H1 (cell line): ENCODE measurements around the gene TMEM252. TPM values are rescaled to one million over a fixed set of nuclear protein-coding genes. Genes with fewer than 3 reads are reported as not detected.

Source experiments
- CTCF ChIA-PET: fragments of 300-600 bp; sonication (Branson Sonifier 250); formaldehyde crosslinking; loops from one replicate; lab custom pipeline; 2021; ENCODE audit not compliant: partially characterized antibody; lab: Charles Lee
- POLR2A ChIA-PET: fragments of 300-600 bp; sonication (Branson Sonifier 250); formaldehyde crosslinking; loops from one replicate; lab custom pipeline; 2021; ENCODE audit warnings: inconsistent platforms; ENCODE audit not compliant: partially characterized antibody; lab: Charles Lee
- DNase-seq, 2 experiments: peaks; one replicate each; pipeline versions ENCODE4 v3.0.0 to v3.0.0-alpha.2; 2010 to 2022; ENCODE audit warnings: low spot score in 2 of 2, low read depth in 1 of 2, mixed read lengths in 1 of 2
- FAIRE-seq: peaks from 2 replicates; lab custom pipeline; 2011; peaks lifted over from hg19 to GRCh38; lab: Jason Lieb, UNC
- H2AFZ ChIP-seq: 2 replicates; pipeline ENCODE4 v1.8.1; 2012; ENCODE audit warnings: low read length, inconsistent platforms
- H2AK5ac ChIP-seq: 2 replicates; pipeline ENCODE4 v1.6.1; 2013; ENCODE audit warnings: low read depth, low read length
- H2BK120ac ChIP-seq: replicated peaks from 2 replicates; pipeline ENCODE3; 2013; ENCODE audit warnings: low read depth, low read length, inconsistent platforms
- H2BK12ac ChIP-seq: 2 replicates; pipeline ENCODE4 v1.6.1; 2013; ENCODE audit warnings: low read depth, low read length
- H2BK15ac ChIP-seq: 2 replicates; pipeline ENCODE4 v1.6.1; 2013; ENCODE audit warnings: low read length
- H2BK20ac ChIP-seq: 2 replicates; pipeline ENCODE4 v1.6.1; 2013; ENCODE audit warnings: low read length
- H2BK5ac ChIP-seq: 2 replicates; pipeline ENCODE4 v1.6.1; 2013; ENCODE audit warnings: low read depth, low read length
- H3K14ac ChIP-seq: 2 replicates; pipeline ENCODE4 v1.6.1; 2013; ENCODE audit warnings: inconsistent platforms; ENCODE audit not compliant: insufficient read length
- H3K18ac ChIP-seq: 2 replicates; pipeline ENCODE4 v1.6.1; 2013; ENCODE audit warnings: low read length; ENCODE audit errors: extremely low read depth
- H3K23ac ChIP-seq: 2 replicates; pipeline ENCODE4 v1.6.1; 2013; ENCODE audit warnings: inconsistent platforms; ENCODE audit not compliant: insufficient read length
- H3K23me2 ChIP-seq: 2 replicates; pipeline ENCODE4 v1.6.1; 2013; ENCODE audit warnings: low read depth, low read length
- H3K27ac ChIP-seq: 2 replicates; pipeline ENCODE4 v1.6.1; 2011; ENCODE audit warnings: low read depth, low read length, inconsistent platforms
- H3K27me3 ChIP-seq, 4 experiments: replicated peaks in 1 of 4; 1 replicate in 1 of 4; 2 replicates in 3 of 4; pipeline versions ENCODE4 v1.6.1 to v1.8.1; 2011 to 2013; ENCODE audit warnings: low read length in 3 of 4, mild to moderate bottlenecking in 3 of 4, inconsistent platforms in 2 of 4, mixed read lengths in 2 of 4, moderate library complexity in 1 of 4; ENCODE audit not compliant: control insufficient read depth in 3 of 4, insufficient read depth in 3 of 4; ENCODE audit errors: extremely low read depth in 1 of 4
- H3K36me3 ChIP-seq, 4 experiments: 2 replicates each; pipeline versions ENCODE4 v1.6.1 to v1.8.1; 2011 to 2013; ENCODE audit warnings: mild to moderate bottlenecking in 4 of 4, low read length in 3 of 4, moderate library complexity in 2 of 4, control low read depth in 1 of 4, inconsistent platforms in 1 of 4; ENCODE audit not compliant: insufficient read depth in 4 of 4, control insufficient read depth in 2 of 4
- H3K4ac ChIP-seq: replicated peaks from 2 replicates; pipeline ENCODE3; 2013; ENCODE audit warnings: low read length, low read depth, mixed read lengths, inconsistent platforms; ENCODE audit not compliant: insufficient read length
- H3K4me1 ChIP-seq, 4 experiments: replicated peaks in 1 of 4; 1 replicate in 1 of 4; 2 replicates in 3 of 4; pipeline versions ENCODE4 v1.6.1 to v1.8.1; 2011 to 2013; ENCODE audit warnings: low read length in 3 of 4, inconsistent platforms in 2 of 4, mixed read lengths in 1 of 4; ENCODE audit not compliant: insufficient read depth in 4 of 4, control insufficient read depth in 3 of 4
- H3K4me2 ChIP-seq, 2 experiments: 2 replicates each; pipeline versions ENCODE4 v1.6.1 to v1.8.1; 2011 to 2013; ENCODE audit warnings: low read depth in 2 of 2, low read length in 2 of 2, control low read depth in 1 of 2, inconsistent platforms in 1 of 2, mild to moderate bottlenecking in 1 of 2; ENCODE audit not compliant: insufficient read depth in 1 of 2
- H3K4me3 ChIP-seq, 4 experiments: fragments of 200-600, 300-600 bp in 1 of 4; sonication (generic), shearing (Covaris generic), sonication (Bioruptor Twin) in 1 of 4; 2 replicates each; pipeline versions ENCODE4 v1.5.1 to v1.8.1; 2011 to 2016; ENCODE audit warnings: low read length in 4 of 4, low read depth in 3 of 4, control low read depth in 2 of 4, inconsistent platforms in 2 of 4, mild to moderate bottlenecking in 2 of 4, mixed read lengths in 1 of 4, moderate library complexity in 1 of 4; ENCODE audit not compliant: insufficient read depth in 2 of 4; ENCODE audit errors: extremely low read depth in 1 of 4
- H3K56ac ChIP-seq: replicated peaks from 2 replicates; pipeline ENCODE3; 2013; ENCODE audit warnings: low read depth, mild to moderate bottlenecking, mixed read lengths, low read length, inconsistent platforms; ENCODE audit not compliant: insufficient read length
- H3K79me1 ChIP-seq: 2 replicates; pipeline ENCODE4 v1.6.1; 2013; ENCODE audit warnings: low read depth, low read length, control low read depth
- H3K79me2 ChIP-seq, 2 experiments: 2 replicates each; pipeline versions ENCODE4 v1.6.1 to v1.8.1; 2012 to 2013; ENCODE audit warnings: low read length in 2 of 2, mild to moderate bottlenecking in 2 of 2, inconsistent platforms in 1 of 2; ENCODE audit not compliant: insufficient read depth in 2 of 2, control insufficient read depth in 1 of 2
- H3K9ac ChIP-seq, 4 experiments: replicated peaks in 1 of 4; 1 replicate in 1 of 4; 2 replicates in 3 of 4; pipeline versions ENCODE4 v1.6.1 to v1.8.1; 2011 to 2013; ENCODE audit warnings: low read depth in 3 of 4, low read length in 3 of 4, control low read depth in 2 of 4, mild to moderate bottlenecking in 2 of 4, moderate library complexity in 2 of 4, inconsistent platforms in 1 of 4; ENCODE audit errors: extremely low read depth in 1 of 4
- H3K9me3 ChIP-seq, 2 experiments: 2 replicates each; pipeline versions ENCODE4 v1.6.1 to v1.8.1; 2012 to 2013; ENCODE audit warnings: mild to moderate bottlenecking in 2 of 2, moderate library complexity in 2 of 2, control low read depth in 1 of 2, inconsistent platforms in 1 of 2, low read depth in 1 of 2, low read length in 1 of 2, mixed read lengths in 1 of 2; ENCODE audit not compliant: insufficient read depth in 2 of 2
- H4K20me1 ChIP-seq, 2 experiments: replicated peaks in 1 of 2; 2 replicates each; pipeline versions ENCODE3 to v1.8.1; 2011 to 2013; ENCODE audit warnings: inconsistent platforms in 2 of 2, low read length in 2 of 2, mild to moderate bottlenecking in 1 of 2; ENCODE audit not compliant: insufficient read depth in 2 of 2, control insufficient read depth in 1 of 2
- H4K5ac ChIP-seq: 2 replicates; pipeline ENCODE4 v1.6.1; 2013; ENCODE audit warnings: low read length, low read depth, mixed read lengths, inconsistent platforms; ENCODE audit not compliant: insufficient read length
- H4K8ac ChIP-seq: 2 replicates; pipeline ENCODE4 v1.8.0; 2013; ENCODE audit warnings: mild to moderate bottlenecking, moderate library complexity, low read length, inconsistent platforms; ENCODE audit not compliant: insufficient read depth; ENCODE audit errors: extremely low read depth
- H4K91ac ChIP-seq: replicated peaks from 2 replicates; pipeline ENCODE3; 2013; ENCODE audit warnings: low read length, mixed read lengths, inconsistent platforms; ENCODE audit not compliant: insufficient read length
- BRCA1 ChIP-seq: IDR thresholded peaks from 2 replicates; pipeline ENCODE4 v1.6.1; 2012; ENCODE audit warnings: low read depth, low read length, improper control_type of control experiment
- CBX5 ChIP-seq: fragments of 300-800, 300-1000 bp; sonication (generic); IDR thresholded peaks from 2 replicates; pipeline ENCODE4 v1.7.1; 2016; ENCODE audit warnings: antibody characterized with exemption, low read length, low read depth
- CBX8 ChIP-seq: fragments of 300-800, 300-1000 bp; sonication (generic); IDR thresholded peaks from 2 replicates; pipeline ENCODE4 v1.7.1; 2016; ENCODE audit warnings: low read depth, low read length, borderline replicate concordance
- CTBP2 ChIP-seq: IDR thresholded peaks from 2 replicates; pipeline ENCODE4 v1.7.0; 2011; ENCODE audit warnings: borderline replicate concordance, mild to moderate bottlenecking, moderate library complexity, mixed read lengths, low read length; ENCODE audit not compliant: insufficient read depth, insufficient read length
- EP300 ChIP-seq, 2 experiments: IDR thresholded peaks; 1 replicate in 1 of 2; 2 replicates in 1 of 2; pipeline ENCODE4 v1.6.1; 2011 to 2012; ENCODE audit warnings: low read depth in 2 of 2, low read length in 2 of 2, mild to moderate bottlenecking in 2 of 2, borderline replicate concordance in 1 of 2, inconsistent platforms in 1 of 2, moderate library complexity in 1 of 2
- EZH2 ChIP-seq: fragments of 200-600 bp; sonication (generic); IDR thresholded peaks from 2 replicates; pipeline ENCODE4 v1.7.1; 2012; ENCODE audit warnings: low read depth, mild to moderate bottlenecking, moderate library complexity, low read length, inconsistent platforms; ENCODE audit not compliant: severe bottlenecking
- HDAC6 ChIP-seq: IDR thresholded peaks from one replicate; pipeline ENCODE4 v1.7.1; 2012; ENCODE audit warnings: low read depth, mild to moderate bottlenecking, inconsistent platforms, low read length, moderate library complexity
- NANOG ChIP-seq: IDR thresholded peaks from 2 replicates; pipeline ENCODE4 v1.6.1; 2011; ENCODE audit warnings: low read length, low read depth, mild to moderate bottlenecking, inconsistent platforms; ENCODE audit not compliant: insufficient read depth, poor library complexity, severe bottlenecking
- NRF1 ChIP-seq: IDR thresholded peaks from 2 replicates; pipeline ENCODE4 v1.6.1; 2011; ENCODE audit warnings: mild to moderate bottlenecking, low read depth, low read length, improper control_type of control experiment
- PHF8 ChIP-seq: fragments of 200-600 bp; sonication (generic); conservative IDR thresholded peaks from 2 replicates; pipeline ENCODE4 v1.7.1; 2012; ENCODE audit warnings: low read depth, mild to moderate bottlenecking, inconsistent platforms, low read length, moderate library complexity
- RAD21 ChIP-seq, 2 experiments: IDR thresholded peaks in 1 of 2; conservative IDR thresholded peaks in 1 of 2; 2 replicates each; pipeline ENCODE4 v1.6.1; 2011; ENCODE audit warnings: low read depth in 2 of 2, low read length in 2 of 2, improper control_type of control experiment in 1 of 2, inconsistent platforms in 1 of 2, mild to moderate bottlenecking in 1 of 2, moderate library complexity in 1 of 2
- SIRT6 ChIP-seq: IDR thresholded peaks from one replicate; pipeline ENCODE4 v1.7.1; 2012; ENCODE audit warnings: low read length, inconsistent platforms
- WGBS, 2 experiments: shearing (Covaris generic) in 1 of 2; methylation state at CpG; one replicate each; pipeline versions ENCODE4 v1.1.6 to v1.1.7; 2013 to 2015; ENCODE audit warnings: low lambda C conversion rate in 2 of 2, mixed read lengths in 2 of 2, inconsistent platforms in 1 of 2, low coverage in 1 of 2, missing lambda C conversion rate in 1 of 2; ENCODE audit not compliant: insufficient replicate concordance in 2 of 2, insufficient coverage in 1 of 2, insufficient read length in 1 of 2; ENCODE audit errors: extremely low coverage in 1 of 2, missing lambda C conversion rate in 1 of 2; 5-methylcytosine and 5-hydroxymethylcytosine counted together
- polyA plus RNA-seq, 7 experiments: library from polyadenylated mRNA; depleted of rRNA in 3 of 7; stranded (reverse) in 5 of 7; unstranded in 2 of 7; fragments of >200 nt in 5 of 7; fragments of 200-250 nt in 2 of 7; gene quantifications; 1 replicate in 5 of 7; 2 replicates in 1 of 7; 4 replicates in 1 of 7; pipeline versions ENCODE4 v1.2.1 to v1.2.3, GENCODE V29; 2011 to 2013; ENCODE audit warnings: missing spikeins in 2 of 7, mixed read lengths in 2 of 7
- total RNA-seq: library from RNA; stranded (reverse); fragmentation: NEBNext Ultra II Directional; extraction: Animal tissue kit (Norgen Biotek cat#: 25700); gene quantifications from 2 replicates; pipeline ENCODE4 v1.2.1, GENCODE V29; 2021

The TMEM252 gene
- total and polyA plus RNA-seq, 2 of the 8 experiments (the other 6 are each of a cell fraction or from before 2014, with no cell fraction given): not detected

DNA sequence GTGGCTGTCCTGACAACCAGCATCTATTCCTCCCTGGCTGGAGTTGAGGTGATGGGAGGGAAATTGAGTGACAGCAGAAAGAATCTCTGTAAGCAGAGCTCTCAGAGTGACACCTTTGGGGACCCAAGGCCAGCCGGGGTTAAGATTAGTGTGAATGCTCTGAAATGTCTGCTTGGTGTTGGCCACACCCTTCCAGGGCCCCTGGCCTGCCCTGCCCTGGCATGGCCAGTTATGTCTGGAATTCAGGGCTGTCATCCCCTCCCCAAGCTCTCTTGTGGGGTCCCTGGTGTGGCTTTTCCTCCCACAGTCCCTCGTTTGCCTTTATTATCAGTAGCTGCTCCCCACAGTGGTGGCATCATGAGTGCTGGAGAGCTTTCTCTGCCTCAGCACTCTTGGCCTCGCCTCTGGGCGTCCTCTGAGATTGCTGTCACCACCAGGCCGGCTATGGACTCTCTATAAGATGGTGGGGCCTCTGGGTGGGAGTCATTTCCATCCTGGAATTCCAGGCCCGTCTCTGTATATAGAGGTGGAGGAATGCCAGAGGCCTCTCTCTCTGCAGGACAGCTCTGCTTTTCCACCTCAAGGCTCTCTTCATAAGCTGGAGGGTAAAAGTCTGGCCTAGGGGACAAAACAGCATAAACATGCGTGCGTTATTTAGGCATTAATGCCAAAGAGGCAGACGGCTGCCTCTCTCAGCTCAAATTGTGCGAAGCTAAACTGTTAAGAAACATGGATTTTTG is 3.6 kb downstream of the TMEM252 start:
- no peak overlapping the region for H3K23ac ChIP-seq
- no peaks in the 10 kb centered on the region for H3K79me2 ChIP-seq
- no peak overlapping the region for H2BK120ac ChIP-seq
- H4K20me1 ChIP-seq: no peaks in the 10 kb centered on the region
- no peaks in the 10 kb centered on the region for H3K9me3 ChIP-seq
- H3K14ac ChIP-seq: no peak overlapping the region
- no peak overlapping the region for H3K4me3 ChIP-seq
- no peak for FAIRE-seq
- H4K91ac ChIP-seq: no peak overlapping the region
- H3K23me2 ChIP-seq: no peaks in the 10 kb centered on the region
- DNase-seq: no peak
- WGBS, 2 experiments: 94% methylated on average over 10 of the region's 10 CpGs; no CpG with 5 or more reads in 1 of the 2 experiments
- H3K27me3 ChIP-seq: peaks cover 0 to 5% (median 0%) of the 10 kb centered on the region in 4 experiments; a peak in 2 of 7 replicates
- no peak overlapping the region for H4K5ac ChIP-seq
- H3K27ac ChIP-seq: no peak overlapping the region
- H3K56ac ChIP-seq: no peak overlapping the region
- no peak overlapping the region for H3K4ac ChIP-seq
- no peak overlapping the region for H3K9ac ChIP-seq
- ChIA-PET CTCF (interaction anchor here (1.2 to 2.8 kb wide), 4 partner anchors 23 to 119 kb away, joined by 4 to 13 read pairs (median 9); no protein-coding TSS in a partner anchor), POLR2A (no interaction called here)
- H2BK20ac ChIP-seq: no peak overlapping the region
- H4K8ac ChIP-seq: no peak overlapping the region
- no peaks in the 10 kb centered on the region for H3K36me3 ChIP-seq
- no peaks in the 10 kb centered on the region for H3K4me1 ChIP-seq
- H2AK5ac ChIP-seq: no peak overlapping the region
- no peaks in the 10 kb centered on the region for H3K79me1 ChIP-seq
- H2BK12ac ChIP-seq: no peak overlapping the region
- H2AFZ ChIP-seq: no peak overlapping the region
- no peak overlapping the region for H3K4me2 ChIP-seq
- H3K18ac ChIP-seq: no peak overlapping the region
- H2BK15ac ChIP-seq: no peak overlapping the region
- H2BK5ac ChIP-seq: no peak overlapping the region
- TF ChIP-seq CTBP2: no peak
- no peak for TF ChIP-seq RAD21 (IDR thresholded peaks at IDR 0.05 in 1 of 2, conservative IDR thresholded peaks at IDR 0.05 in 1 of 2; ENCODE audit: low read depth in 2 of 2, low read length in 2 of 2)
- no peak for TF ChIP-seq HDAC6
- TF ChIP-seq PHF8: no peak
- TF ChIP-seq CBX8: no peak
- no peak for TF ChIP-seq SIRT6
- no peak for TF ChIP-seq BRCA1
- no peak for TF ChIP-seq CBX5
- TF ChIP-seq NRF1: no peak
- no peak for TF ChIP-seq EP300 (IDR thresholded peaks at IDR 0.05; ENCODE audit: borderline replicate concordance in 1 of 2, low read depth in 2 of 2, low read length in 2 of 2)
- TF ChIP-seq EZH2: no peak
- TF ChIP-seq NANOG: no peak
